ENCODE measurements around the gene DYSF.

- TF ChIP-seq POLR2AphosphoS5 (IDR thresholded peaks at IDR 0.05; ENCODE audit: low read depth, low read length) (no peak), FOXP2 (optimal IDR thresholded peaks at IDR 0.05; ENCODE audit: borderline replicate concordance, extremely low read depth, extremely low read length, insufficient read depth) (no peak)
Observed at GRCh38 chr2:71697106-71698004, 244.0 kb downstream of the DYSF start.

Data from PFSK-1 (cell line).